Ishikawa (cell line): ENCODE data around the gene SLC37A1.

Experiments
- CEBPB ChIP-seq: IDR thresholded peaks from 2 replicates; pipeline ENCODE4 v1.6.1; 2012
- CREB1 ChIP-seq: IDR thresholded peaks from 2 replicates; pipeline ENCODE4 v1.6.1; 2012; ENCODE audit warnings: low read depth
- EGR1 ChIP-seq: IDR thresholded peaks from 2 replicates; pipeline ENCODE4 v1.6.1; 2012
- EP300 ChIP-seq: IDR thresholded peaks from 2 replicates; pipeline ENCODE4 v1.6.1; 2012; ENCODE audit warnings: borderline replicate concordance
- FOXM1 ChIP-seq: IDR thresholded peaks from 2 replicates; pipeline ENCODE4 v1.6.1; 2012; ENCODE audit warnings: low read depth, borderline replicate concordance
- NFIC ChIP-seq: IDR thresholded peaks from 2 replicates; pipeline ENCODE4 v1.6.1; 2012
- RAD21 ChIP-seq: IDR thresholded peaks from 2 replicates; pipeline ENCODE4 v1.6.1; 2012; ENCODE audit warnings: low read depth
- TAF1 ChIP-seq: IDR thresholded peaks from 2 replicates; pipeline ENCODE4 v1.6.1; 2012; ENCODE audit warnings: low read depth, mild to moderate bottlenecking
- TCF12 ChIP-seq: IDR thresholded peaks from 2 replicates; pipeline ENCODE4 v1.6.1; 2012; ENCODE audit warnings: low read depth
- TEAD4 ChIP-seq: IDR thresholded peaks from 2 replicates; pipeline ENCODE4 v1.6.1; 2012
- YY1 ChIP-seq: IDR thresholded peaks from 2 replicates; pipeline ENCODE4 v1.6.1; 2012; ENCODE audit warnings: low read depth
- ZBTB7A ChIP-seq: IDR thresholded peaks from 2 replicates; pipeline ENCODE4 v1.6.1; 2012; ENCODE audit warnings: low read depth
- TF ChIP-seq, protein P1 (sequence below): IDR thresholded peaks from 2 replicates; pipeline ENCODE4 v1.6.1; 2012
- TF ChIP-seq, protein P2 (sequence below): IDR thresholded peaks from 2 replicates; pipeline ENCODE4 v1.6.1; 2012
- TF ChIP-seq, protein P3 (sequence below): IDR thresholded peaks from 2 replicates; pipeline ENCODE4 v1.6.1; 2012; ENCODE audit warnings: low read depth, mild to moderate bottlenecking

Gene SLC37A1

DNA sequence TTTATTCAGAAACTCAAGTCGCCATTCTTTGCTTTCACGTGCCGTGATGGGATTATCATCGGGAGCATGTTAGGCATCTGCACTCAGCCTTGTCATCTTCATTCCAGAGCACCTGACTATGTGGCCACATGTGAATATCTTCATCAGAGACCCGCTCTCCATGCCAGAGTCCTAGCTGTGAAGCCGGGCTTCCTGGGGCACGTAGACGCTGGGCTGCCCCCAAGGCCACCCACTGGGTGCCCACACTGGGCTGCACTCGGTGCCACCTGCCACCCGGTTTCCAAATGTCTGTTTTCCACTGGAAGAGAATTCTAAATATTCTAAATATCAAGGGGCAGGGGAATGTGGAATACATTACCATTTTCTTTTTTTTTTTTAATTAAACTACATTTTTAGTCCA, 43.8 kb downstream of the SLC37A1 start:
- TF ChIP-seq, protein P1, sequence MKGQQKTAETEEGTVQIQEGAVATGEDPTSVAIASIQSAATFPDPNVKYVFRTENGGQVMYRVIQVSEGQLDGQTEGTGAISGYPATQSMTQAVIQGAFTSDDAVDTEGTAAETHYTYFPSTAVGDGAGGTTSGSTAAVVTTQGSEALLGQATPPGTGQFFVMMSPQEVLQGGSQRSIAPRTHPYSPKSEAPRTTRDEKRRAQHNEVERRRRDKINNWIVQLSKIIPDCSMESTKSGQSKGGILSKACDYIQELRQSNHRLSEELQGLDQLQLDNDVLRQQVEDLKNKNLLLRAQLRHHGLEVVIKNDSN, result no peak
- no peak for TF ChIP-seq NFIC
- TF ChIP-seq EGR1, result no peak
- TF ChIP-seq TAF1, result no peak

DNA sequence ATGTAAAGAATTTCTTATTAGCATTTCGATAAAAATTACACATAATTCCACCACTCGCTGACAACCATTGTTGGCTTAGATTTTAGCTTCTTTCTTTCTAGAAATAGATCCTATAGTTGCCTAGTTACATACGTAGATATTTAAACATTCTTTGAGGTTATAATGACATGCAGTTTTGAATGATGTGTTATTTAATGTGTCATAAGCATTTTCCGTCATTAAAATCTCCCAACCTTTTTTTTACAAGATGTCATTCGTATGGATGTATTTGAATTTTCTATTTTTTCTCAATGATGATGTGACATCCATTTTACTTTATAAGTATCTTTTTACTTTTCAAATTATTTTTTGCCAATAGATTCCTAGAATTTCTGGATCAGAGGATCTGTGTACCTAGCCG, 44.7 kb downstream of the SLC37A1 start:
- no peak for TF ChIP-seq YY1
- no peak for TF ChIP-seq TEAD4
- TF ChIP-seq TCF12, result no peak
- no peak for TF ChIP-seq EGR1
- no peak for TF ChIP-seq FOXM1
- no peak for TF ChIP-seq TAF1
- no peak for TF ChIP-seq CREB1
- TF ChIP-seq, protein P2, sequence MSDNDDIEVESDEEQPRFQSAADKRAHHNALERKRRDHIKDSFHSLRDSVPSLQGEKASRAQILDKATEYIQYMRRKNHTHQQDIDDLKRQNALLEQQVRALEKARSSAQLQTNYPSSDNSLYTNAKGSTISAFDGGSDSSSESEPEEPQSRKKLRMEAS, result no peak
- no peak for TF ChIP-seq ZBTB7A
- TF ChIP-seq CEBPB, result no peak
- TF ChIP-seq RAD21, result no peak
- TF ChIP-seq EP300, result no peak
- TF ChIP-seq, protein P1, result no peak
- no peak for TF ChIP-seq NFIC
- TF ChIP-seq, protein P3, sequence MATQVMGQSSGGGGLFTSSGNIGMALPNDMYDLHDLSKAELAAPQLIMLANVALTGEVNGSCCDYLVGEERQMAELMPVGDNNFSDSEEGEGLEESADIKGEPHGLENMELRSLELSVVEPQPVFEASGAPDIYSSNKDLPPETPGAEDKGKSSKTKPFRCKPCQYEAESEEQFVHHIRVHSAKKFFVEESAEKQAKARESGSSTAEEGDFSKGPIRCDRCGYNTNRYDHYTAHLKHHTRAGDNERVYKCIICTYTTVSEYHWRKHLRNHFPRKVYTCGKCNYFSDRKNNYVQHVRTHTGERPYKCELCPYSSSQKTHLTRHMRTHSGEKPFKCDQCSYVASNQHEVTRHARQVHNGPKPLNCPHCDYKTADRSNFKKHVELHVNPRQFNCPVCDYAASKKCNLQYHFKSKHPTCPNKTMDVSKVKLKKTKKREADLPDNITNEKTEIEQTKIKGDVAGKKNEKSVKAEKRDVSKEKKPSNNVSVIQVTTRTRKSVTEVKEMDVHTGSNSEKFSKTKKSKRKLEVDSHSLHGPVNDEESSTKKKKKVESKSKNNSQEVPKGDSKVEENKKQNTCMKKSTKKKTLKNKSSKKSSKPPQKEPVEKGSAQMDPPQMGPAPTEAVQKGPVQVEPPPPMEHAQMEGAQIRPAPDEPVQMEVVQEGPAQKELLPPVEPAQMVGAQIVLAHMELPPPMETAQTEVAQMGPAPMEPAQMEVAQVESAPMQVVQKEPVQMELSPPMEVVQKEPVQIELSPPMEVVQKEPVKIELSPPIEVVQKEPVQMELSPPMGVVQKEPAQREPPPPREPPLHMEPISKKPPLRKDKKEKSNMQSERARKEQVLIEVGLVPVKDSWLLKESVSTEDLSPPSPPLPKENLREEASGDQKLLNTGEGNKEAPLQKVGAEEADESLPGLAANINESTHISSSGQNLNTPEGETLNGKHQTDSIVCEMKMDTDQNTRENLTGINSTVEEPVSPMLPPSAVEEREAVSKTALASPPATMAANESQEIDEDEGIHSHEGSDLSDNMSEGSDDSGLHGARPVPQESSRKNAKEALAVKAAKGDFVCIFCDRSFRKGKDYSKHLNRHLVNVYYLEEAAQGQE, result no peak

DNA sequence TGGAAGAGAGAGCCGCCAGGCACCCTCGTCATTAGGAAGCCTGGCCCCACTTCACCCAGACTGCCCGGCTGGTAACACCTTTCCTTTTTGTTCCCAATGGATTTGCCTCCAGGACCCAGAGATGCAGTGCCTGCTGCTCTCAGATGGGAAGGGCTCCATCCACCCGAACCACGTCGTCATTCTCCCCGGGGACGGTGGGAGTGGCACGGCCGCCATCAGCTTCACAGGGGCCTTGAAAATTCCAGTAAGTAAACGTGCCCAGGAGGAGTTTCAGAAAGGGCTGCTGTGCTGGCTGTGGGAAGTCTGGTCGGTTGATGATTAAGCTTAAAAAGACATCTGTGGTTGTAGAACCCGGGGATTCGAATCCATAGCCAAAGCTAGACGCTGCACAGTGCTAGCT, 45.2 kb downstream of the SLC37A1 start:
- TF ChIP-seq CREB1, result no peak
- no peak for TF ChIP-seq TEAD4
- TF ChIP-seq TAF1, result no peak
- no peak for TF ChIP-seq YY1

DNA sequence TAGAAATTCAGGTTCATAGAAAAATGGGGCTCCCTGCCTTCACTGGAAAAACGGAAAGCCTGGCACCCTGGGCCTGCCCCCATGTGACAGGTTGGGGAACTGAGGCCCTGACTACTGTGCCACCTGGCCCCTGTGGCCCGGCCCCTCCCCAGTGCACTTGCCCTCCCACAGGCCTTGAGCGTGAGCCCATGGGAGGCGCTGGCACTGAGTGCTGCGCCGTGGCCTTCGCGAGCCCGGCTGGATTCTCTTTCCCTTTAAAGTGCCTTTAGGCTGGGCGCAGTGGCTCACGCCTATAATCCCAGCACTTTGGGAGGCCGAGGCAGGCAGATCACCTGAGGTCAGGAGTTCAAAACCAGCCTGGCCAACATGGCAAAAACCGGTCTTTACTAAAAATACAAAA, 45.7 kb downstream of the SLC37A1 start:
- TF ChIP-seq ZBTB7A (no peak), CREB1 (no peak), TAF1 (no peak), FOXM1 (no peak), TEAD4 (no peak), EGR1 (no peak), NFIC (no peak), CEBPB (no peak), EP300 (no peak), YY1 (no peak)
- TF ChIP-seq, protein P2, result no peak
- TF ChIP-seq, protein P1, result no peak

DNA sequence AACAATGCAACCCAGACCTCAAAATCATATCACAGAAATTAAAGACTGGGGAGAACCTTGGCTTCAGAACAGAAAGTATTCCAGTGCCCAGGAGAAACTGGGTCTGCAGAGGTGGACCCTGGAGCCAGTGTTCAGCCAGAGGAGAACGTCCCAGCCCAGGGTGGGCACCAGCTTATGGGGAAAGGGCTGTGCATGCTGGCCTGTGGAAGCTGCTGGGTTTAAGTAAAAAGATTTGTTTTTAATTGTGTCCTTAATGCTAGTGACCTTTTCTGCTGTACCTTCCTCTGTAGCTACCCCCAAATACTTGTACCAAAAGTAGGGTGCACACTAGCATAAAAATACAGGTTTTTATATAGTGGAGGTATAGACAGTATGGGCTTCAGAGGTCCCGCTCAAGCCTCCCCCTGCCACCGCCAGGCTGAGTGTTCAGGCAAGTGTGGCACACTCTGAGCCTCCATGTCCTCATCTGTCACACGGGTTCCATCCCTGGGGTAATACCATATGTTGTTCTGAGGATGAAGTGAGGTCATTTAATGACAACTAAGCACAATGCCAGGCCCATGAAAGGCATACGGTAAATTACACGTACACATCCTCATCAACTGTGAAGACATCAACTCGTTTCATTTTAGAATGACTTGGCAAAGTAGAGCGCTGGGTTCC, 47.0 kb downstream of the SLC37A1 start:
- TF ChIP-seq TCF12, result no peak
- TF ChIP-seq NFIC, result no peak
- TF ChIP-seq TAF1, result no peak
- no peak for TF ChIP-seq YY1
- no peak for TF ChIP-seq RAD21
- TF ChIP-seq TEAD4, result no peak
- no peak for TF ChIP-seq ZBTB7A
- TF ChIP-seq, protein P1, result no peak
- no peak for TF ChIP-seq CREB1
- no peak for TF ChIP-seq CEBPB
- TF ChIP-seq, protein P3, result no peak
- TF ChIP-seq, protein P2, result no peak
- TF ChIP-seq EP300, result no peak
- no peak for TF ChIP-seq EGR1
- TF ChIP-seq FOXM1, result no peak
